ENCODE measurements around the gene HIVEP3.

GRCh38 chr1:41486371-41487125 is 432.2 kb downstream of the HIVEP3 start:
- TF ChIP-seq CTCF (optimal IDR thresholded peaks at IDR 0.05 in 1 of 3, IDR thresholded peaks at IDR 0.05 in 1 of 3, conservative IDR thresholded peaks at IDR 0.05 in 1 of 3; ENCODE audit: extremely low read depth in 1 of 3, insufficient read depth in 2 of 3, low read length in 3 of 3) = no peak
- no peak for TF ChIP-seq EZH2 (IDR thresholded peaks at IDR 0.05; ENCODE audit: low read length)

All from keratinocyte (primary cell).